Mammary epithelial cell (primary cell): Measurements from ENCODE around the gene FBXL17.

Source experiments
- CTCF ChIP-seq, 2 donors: IDR thresholded peaks in 1 of 2; conservative IDR thresholded peaks in 1 of 2; 2 replicates each; pipeline ENCODE4 v1.5.1; 2011 to 2012; ENCODE audit warnings: inconsistent platforms in 2 of 2, low read length in 2 of 2, mild to moderate bottlenecking in 2 of 2, control low read depth in 1 of 2, low read depth in 1 of 2; ENCODE audit not compliant: insufficient read depth in 1 of 2; ENCODE audit errors: extremely low read depth in 1 of 2
- EZH2 ChIP-seq: IDR thresholded peaks from 2 replicates; pipeline ENCODE4 v1.6.1; 2012; ENCODE audit warnings: low read length, inconsistent platforms, borderline replicate concordance

DNA sequence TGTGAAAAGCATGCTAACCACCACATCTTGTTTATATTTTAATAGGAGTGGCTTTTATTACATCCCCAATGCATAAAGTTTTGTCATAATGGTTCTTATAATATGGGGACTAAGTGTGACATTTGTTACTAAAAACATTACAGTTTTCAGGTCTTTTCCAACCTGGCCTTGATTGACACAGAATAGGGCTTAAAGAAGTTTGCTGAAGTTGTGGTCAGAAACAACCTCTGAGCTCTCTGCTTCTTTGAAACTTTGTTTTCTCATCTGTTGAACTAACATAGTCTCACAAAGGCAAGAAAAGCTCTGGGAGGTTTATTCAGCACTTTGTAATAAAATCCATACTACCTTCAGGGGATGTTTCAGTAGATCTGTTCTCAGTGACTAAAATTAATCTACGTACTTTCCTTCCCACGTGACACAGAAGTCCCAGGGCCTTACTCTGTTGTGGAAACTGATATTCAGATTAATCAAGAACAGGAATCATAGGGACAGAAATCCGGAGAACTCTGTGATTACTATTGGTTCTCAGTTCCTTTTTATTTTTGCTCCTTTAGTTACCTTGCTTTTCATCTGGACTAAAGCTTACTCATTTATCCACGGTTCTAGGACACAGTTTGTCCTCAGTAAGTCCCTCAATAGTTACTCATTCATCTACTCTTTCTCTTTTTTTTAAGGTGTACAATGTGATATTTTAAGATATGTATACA is 422.2 kb downstream of the FBXL17 start:
- no peak for TF ChIP-seq CTCF (conservative IDR thresholded peaks at IDR 0.05 in 1 of 2, IDR thresholded peaks at IDR 0.05 in 1 of 2; ENCODE audit: extremely low read depth in 1 of 2, insufficient read depth in 1 of 2, low read depth in 1 of 2, low read length in 2 of 2)
- no peak for TF ChIP-seq EZH2
